ENCODE results near the gene ANXA3. TPM values are rescaled to one million over a fixed set of nuclear protein-coding genes. Genes with fewer than 3 reads are reported as not detected.

The ANXA3 gene
- total RNA-seq, 1 experiment from 2014 or later: 12.0 TPM

GRCh38 chr4:78588894-78589545 lies 37.5 kb downstream of the ANXA3 start:
- ChIA-PET CTCF (no interaction called here), POLR2A (no interaction called here)
- TF ChIP-seq, protein P1, sequence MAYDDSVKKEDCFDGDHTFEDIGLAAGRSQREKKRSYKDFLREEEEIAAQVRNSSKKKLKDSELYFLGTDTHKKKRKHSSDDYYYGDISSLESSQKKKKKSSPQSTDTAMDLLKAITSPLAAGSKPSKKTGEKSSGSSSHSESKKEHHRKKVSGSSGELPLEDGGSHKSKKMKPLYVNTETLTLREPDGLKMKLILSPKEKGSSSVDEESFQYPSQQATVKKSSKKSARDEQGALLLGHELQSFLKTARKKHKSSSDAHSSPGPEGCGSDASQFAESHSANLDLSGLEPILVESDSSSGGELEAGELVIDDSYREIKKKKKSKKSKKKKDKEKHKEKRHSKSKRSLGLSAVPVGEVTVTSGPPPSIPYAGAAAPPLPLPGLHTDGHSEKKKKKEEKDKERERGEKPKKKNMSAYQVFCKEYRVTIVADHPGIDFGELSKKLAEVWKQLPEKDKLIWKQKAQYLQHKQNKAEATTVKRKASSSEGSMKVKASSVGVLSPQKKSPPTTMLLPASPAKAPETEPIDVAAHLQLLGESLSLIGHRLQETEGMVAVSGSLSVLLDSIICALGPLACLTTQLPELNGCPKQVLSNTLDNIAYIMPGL (CRISPR knock-in tag; IDR thresholded peaks at IDR 0.05): no peak
- no peak for TF ChIP-seq ARID4B (CRISPR knock-in tag; IDR thresholded peaks at IDR 0.05; ENCODE audit: borderline replicate concordance)
- TF ChIP-seq MYBL2 (CRISPR knock-in tag; IDR thresholded peaks at IDR 0.05): no peak
- no peak for TF ChIP-seq ZNF396 (CRISPR knock-in tag; IDR thresholded peaks at IDR 0.05; ENCODE audit: borderline replicate concordance)
- TF ChIP-seq TEAD4 (CRISPR knock-in tag; IDR thresholded peaks at IDR 0.05): no peak
- TF ChIP-seq, protein P2, sequence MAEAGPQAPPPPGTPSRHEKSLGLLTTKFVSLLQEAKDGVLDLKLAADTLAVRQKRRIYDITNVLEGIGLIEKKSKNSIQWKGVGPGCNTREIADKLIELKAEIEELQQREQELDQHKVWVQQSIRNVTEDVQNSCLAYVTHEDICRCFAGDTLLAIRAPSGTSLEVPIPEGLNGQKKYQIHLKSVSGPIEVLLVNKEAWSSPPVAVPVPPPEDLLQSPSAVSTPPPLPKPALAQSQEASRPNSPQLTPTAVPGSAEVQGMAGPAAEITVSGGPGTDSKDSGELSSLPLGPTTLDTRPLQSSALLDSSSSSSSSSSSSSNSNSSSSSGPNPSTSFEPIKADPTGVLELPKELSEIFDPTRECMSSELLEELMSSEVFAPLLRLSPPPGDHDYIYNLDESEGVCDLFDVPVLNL (CRISPR knock-in tag; IDR thresholded peaks at IDR 0.05; ENCODE audit: borderline replicate concordance, low read depth): no peak
- no peak for TF ChIP-seq ZNF219 (CRISPR knock-in tag; IDR thresholded peaks at IDR 0.05; ENCODE audit: borderline replicate concordance)
- TF ChIP-seq TCF7 (CRISPR knock-in tag; IDR thresholded peaks at IDR 0.05; ENCODE audit: low read depth): no peak
- no peak for TF ChIP-seq SP1 (CRISPR knock-in tag; conservative IDR thresholded peaks at IDR 0.05)
- ATAC-seq (no peak), DNase-seq (ENCODE audit: low spot score) (no peak)
- Mint-ChIP-seq H3K27me3 (ENCODE audit: low read depth) (no peaks in the 10 kb centered on the region), H3K36me3 (peaks cover 5% of the 10 kb centered on the region; the same call in 1 of the 2 replicates), H3K9me3 (peaks cover 2% of the 10 kb centered on the region), H3K4me1 (peaks cover 4% of the 10 kb centered on the region), H3K4me3 (no peak overlapping the region), H3K27ac (no peak overlapping the region)

GRCh38 chr4:78591404-78591803 lies 39.8 kb downstream of the ANXA3 start:
- DNase-seq (ENCODE audit: low spot score) (no peak), ATAC-seq (no peak)
- ChIA-PET CTCF (interaction anchor here (0.8 to 1.6 kb wide), 4 partner anchors 9 to 185 kb away, joined by 3 to 6 read pairs (median 4); partner anchors contain the start of gene BMP2K), POLR2A (no interaction called here)
- Mint-ChIP-seq H3K9me3 (peaks cover 10% of the 10 kb centered on the region), H3K4me3 (no peak overlapping the region), H3K36me3 (peaks cover 6% of the 10 kb centered on the region; the same call in 1 of the 2 replicates), H3K27ac (no peak overlapping the region), H3K4me1 (peaks cover 12% of the 10 kb centered on the region), H3K27me3 (ENCODE audit: low read depth) (no peaks in the 10 kb centered on the region)
- no peak for TF ChIP-seq TEAD4 (CRISPR knock-in tag; IDR thresholded peaks at IDR 0.05)
- TF ChIP-seq PREB (CRISPR knock-in tag; IDR thresholded peaks at IDR 0.05; ENCODE audit: borderline replicate concordance): no peak
- no peak for TF ChIP-seq TCF7 (CRISPR knock-in tag; IDR thresholded peaks at IDR 0.05; ENCODE audit: low read depth)
- no peak for TF ChIP-seq SP1 (CRISPR knock-in tag; conservative IDR thresholded peaks at IDR 0.05)
- TF ChIP-seq SOX15 (CRISPR knock-in tag; IDR thresholded peaks at IDR 0.05): no peak
- no peak for TF ChIP-seq JUN (CRISPR knock-in tag; IDR thresholded peaks at IDR 0.05)
- no peak for TF ChIP-seq FOXK1 (CRISPR knock-in tag; IDR thresholded peaks at IDR 0.05)
- TF ChIP-seq, protein P3, sequence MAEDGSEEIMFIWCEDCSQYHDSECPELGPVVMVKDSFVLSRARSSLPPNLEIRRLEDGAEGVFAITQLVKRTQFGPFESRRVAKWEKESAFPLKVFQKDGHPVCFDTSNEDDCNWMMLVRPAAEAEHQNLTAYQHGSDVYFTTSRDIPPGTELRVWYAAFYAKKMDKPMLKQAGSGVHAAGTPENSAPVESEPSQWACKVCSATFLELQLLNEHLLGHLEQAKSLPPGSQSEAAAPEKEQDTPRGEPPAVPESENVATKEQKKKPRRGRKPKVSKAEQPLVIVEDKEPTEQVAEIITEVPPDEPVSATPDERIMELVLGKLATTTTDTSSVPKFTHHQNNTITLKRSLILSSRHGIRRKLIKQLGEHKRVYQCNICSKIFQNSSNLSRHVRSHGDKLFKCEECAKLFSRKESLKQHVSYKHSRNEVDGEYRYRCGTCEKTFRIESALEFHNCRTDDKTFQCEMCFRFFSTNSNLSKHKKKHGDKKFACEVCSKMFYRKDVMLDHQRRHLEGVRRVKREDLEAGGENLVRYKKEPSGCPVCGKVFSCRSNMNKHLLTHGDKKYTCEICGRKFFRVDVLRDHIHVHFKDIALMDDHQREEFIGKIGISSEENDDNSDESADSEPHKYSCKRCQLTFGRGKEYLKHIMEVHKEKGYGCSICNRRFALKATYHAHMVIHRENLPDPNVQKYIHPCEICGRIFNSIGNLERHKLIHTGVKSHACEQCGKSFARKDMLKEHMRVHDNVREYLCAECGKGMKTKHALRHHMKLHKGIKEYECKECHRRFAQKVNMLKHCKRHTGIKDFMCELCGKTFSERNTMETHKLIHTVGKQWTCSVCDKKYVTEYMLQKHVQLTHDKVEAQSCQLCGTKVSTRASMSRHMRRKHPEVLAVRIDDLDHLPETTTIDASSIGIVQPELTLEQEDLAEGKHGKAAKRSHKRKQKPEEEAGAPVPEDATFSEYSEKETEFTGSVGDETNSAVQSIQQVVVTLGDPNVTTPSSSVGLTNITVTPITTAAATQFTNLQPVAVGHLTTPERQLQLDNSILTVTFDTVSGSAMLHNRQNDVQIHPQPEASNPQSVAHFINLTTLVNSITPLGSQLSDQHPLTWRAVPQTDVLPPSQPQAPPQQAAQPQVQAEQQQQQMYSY (CRISPR knock-in tag; IDR thresholded peaks at IDR 0.05): no peak
